Stimulated activated CD4-positive, alpha-beta T cell treated with anti-CD3 and anti-CD28 coated beads, TNF-alpha, amount 100 ng/mL, for 1 hour (primary cell): ENCODE data around the gene ADCY3.

Source experiments
- DNase-seq, 3 donors: peaks; one replicate each; pipeline ENCODE4 v3.0.0-alpha.2; 2020; ENCODE audit warnings: low read depth in 3 of 3, low spot score in 1 of 3

The ADCY3 gene

GRCh38 chr2:24832073-24832461, 88.0 kb downstream of the ADCY3 start:
- DNase-seq, result no peak

GRCh38 chr2:24831221-24832072, 88.6 kb downstream of the ADCY3 start:
- no peak for DNase-seq

DNA sequence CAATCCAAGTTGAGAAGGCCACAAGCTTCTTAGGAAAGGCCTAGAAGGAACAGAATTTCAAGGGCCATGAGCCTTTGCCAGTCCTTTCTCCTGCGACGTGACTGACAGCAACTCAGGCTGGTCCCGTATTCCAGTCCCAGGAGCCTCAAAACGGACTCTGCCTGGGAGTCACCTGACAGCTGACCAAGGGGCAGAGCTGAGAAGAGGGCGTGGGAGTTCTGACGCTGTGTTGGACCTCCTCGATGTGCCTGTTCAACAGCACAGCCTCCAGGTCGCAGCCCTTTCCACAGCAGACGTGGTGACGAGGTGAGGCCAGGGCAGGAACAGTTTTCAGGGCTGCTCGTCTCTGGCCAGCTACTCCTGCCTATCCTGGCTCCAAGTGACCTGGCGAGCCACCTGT, 89.3 kb downstream of the ADCY3 start:
- DNase-seq, result no peak

GRCh38 chr2:24830351-24830750, 89.7 kb downstream of the ADCY3 start:
- no peak for DNase-seq

DNA sequence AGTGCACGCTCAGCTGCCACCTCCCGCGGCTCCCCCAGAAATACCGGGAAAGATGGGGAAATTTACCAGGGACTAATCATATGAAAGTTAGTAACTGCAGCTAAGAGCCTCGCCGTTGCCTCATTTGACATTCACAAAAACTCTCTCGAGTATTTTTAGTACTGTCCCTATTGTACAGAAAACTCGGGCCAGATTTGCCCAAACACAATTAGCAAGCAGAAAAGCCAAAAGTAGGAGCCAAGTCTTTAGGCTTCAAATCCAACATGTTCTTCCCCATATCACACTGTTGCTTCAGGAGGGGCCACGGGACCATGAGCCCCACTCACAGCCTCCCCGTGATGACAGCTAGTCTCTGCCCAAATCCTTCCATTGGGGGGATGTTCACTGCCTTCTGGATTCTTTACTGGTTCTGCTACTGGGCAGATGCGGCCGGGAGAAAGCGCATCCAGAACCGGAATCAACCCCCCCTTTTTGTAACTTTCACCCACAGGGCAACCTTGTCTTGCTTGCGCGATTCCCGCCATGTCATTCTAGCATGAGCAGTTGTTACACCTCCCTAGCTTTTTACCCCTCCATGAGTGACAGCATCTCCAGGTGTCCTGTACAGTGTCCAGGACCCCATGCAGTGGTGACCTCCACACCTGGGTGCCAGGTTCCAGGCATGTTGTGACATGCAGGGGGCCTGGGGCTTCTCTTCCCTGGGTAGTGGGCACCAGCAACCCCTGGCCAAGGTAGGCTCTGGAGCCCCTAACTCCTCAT, 91.6 kb downstream of the ADCY3 start:
- no peak for DNase-seq

GRCh38 chr2:24827321-24828237, 92.5 kb downstream of the ADCY3 start:
- peak; percentile 34 to 46 (median 42) for DNase-seq

GRCh38 chr2:24826773-24827145, 93.3 kb downstream of the ADCY3 start:
- DNase-seq, result no peak

- DNase-seq, result no peak
These were observed 93.9 kb downstream of the ADCY3 start for GRCh38 chr2:24825883-24826772.

- DNase-seq, result no peak
These were observed 94.8 kb downstream of the ADCY3 start for GRCh38 chr2:24824966-24825882.

DNA sequence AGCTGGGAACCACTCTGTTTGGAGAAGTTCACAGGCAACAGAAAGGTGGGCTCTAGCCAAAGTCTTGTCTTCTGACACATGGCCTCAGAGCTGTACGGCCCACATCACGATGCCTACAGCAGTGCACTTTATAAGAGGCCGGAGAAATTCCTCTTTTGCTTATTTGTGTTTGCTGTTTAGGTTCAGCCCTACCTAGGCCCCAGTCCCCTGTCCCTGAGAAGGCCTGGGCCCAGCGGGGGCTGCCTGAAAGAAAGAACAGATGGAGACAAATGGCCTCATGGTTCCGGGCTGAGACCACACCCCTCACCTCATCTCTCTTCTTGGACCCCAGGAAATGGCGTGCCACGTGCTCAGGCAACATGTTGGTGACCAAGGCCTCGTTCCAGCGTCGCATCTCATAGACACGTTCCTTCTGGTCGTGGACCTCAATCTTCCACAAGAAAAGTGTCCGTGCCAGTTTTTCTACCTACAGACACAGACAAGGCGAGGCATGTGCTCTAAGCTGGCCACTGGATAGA, 95.9 kb downstream of the ADCY3 start:
- no peak for DNase-seq

DNA sequence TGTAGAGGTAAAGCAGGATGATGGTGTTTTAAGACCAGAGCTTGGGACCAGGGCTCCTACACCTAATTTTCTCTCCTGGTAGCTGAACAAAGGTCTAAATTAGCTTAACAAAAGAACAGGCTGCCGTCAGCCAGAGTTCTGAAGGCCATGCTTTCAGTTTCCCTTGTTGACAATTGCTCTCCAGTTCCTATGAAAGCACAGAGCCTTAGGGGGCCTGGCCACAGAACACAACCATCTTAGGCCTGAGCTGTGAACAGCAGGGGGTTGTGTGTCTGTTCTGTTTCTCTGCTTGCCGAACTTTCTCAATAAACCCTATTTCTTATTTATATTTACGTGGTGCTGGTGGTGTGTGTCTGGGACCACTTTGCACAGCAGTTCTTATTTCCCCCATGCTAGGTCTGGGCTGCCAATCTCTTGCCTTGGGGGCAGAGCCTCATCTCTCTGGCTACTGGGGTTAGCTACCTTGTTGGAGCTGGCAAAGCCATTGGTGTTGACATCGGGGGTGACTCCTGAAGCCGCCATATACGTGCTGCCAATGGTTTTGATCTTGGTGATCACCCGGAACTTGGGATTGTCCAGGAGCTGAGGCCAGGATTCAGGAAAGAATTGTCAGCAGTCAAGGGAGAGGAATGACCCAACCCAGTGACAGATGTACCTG, 97.9 kb downstream of the ADCY3 start:
- DNase-seq, result no peak

DNA sequence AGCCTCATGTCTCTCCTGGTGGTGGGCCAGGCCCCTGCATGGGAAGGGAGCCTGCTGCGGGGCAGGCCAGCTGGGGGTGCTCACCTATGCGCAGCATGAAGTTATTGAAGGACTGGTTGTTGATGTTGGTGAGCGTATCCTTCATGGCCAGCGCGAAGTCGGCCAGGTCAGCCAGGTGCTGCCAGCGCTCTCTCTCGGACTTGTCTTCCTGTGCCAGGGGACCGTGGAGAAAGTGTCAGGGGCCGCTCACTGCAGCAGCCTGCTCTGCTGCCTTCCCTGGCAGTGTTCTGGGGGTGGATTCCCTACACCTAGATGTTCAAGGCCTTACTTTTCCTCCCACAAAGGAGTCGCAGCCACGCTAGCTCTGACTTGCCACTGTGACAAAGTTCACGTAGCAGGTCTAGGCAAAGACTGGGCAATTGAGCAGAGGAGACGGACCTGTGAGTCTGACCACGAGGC, 98.6 kb downstream of the ADCY3 start:
- no peak for DNase-seq

GRCh38 chr2:24820598-24821432, 99.2 kb downstream of the ADCY3 start:
- DNase-seq, result no peak

GRCh38 chr2:24820175-24820513, 99.9 kb downstream of the ADCY3 start:
- no peak for DNase-seq

DNA sequence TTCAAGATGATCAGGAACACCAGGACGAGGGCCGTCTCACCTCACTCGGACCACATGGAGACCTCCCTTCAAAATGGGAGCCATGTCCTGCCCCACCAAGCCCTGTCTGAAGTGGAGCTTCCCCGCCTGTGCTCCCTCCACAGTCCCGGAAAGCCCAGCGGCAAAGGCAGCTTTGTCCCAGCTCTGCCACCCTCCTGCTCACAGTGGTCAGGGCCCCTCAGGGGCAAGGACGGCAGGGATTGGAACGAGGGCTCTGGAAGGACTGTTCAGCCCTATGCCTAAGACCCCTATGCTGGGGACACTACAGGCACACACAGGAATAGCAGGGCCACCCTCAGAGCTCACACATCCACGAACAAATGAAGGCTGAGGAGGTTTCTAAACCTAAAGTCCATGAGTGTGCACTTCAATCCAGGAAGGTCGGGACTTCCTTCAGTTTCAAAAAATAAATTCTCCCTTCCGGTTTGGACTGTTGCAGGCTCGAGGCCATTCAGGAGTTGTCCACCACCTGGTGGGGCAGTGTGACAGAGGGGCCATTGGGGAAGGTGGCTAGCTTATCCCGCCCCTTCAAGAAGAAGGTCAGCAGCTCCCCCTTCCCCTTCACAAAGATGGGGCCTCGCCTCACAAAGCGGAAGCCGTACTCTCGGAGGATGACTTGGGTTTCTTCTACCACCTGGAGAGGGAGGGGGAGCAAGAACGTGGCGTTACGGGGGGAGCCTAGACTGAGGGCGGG, 100.4 kb downstream of the ADCY3 start:
- DNase-seq, result no peak

DNA sequence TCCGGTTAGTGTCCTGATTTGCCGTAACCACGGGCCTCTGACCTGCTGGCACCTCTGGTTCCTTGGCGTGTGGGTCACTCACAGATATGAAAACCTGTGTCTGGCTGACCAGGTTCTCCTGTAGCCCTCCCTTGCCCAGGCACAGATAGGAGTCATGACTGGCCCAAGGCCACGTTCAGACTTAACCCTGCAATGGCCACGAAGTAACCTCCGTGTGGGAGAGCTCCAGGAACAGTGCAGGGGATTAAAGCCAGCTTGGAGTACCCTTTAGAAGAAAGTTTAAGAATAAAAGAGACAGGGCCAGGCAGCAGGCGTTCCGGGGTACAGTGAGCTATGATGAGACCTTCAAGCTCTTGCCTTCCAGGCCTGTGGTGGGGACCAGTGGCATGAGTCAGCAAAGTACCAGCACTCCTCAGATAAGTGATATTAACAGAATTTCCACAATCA, 101.3 kb downstream of the ADCY3 start:
- no peak for DNase-seq

DNA sequence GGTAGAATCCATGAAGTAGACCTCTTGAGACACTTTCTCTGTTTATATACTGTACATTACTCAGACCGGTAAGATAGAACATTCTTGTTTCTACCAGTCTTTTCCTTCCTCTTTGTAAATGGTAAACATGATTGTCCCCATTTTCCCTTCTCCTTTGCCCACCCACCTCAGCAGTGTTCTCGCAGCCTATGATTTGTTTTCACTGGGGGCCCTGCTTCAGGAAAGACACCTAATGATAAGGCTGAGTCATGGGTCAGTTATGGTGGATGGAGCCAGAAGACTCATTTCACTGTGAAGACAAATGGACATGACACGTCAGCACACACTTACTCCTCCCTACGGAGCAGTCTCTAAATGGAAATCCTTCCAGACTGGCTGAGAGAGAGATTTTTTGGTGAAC, 103.2 kb downstream of the ADCY3 start:
- no peak for DNase-seq
